Measurements from ENCODE around the gene THOP1.

Gene THOP1

GRCh38 chr19:2766594-2767372 is 18.5 kb upstream of the THOP1 start:
- no peak overlapping the region for H3K4me3 ChIP-seq (ENCODE audit: low read depth, low read length)
- H3K36me3 ChIP-seq, result peaks cover 85% of the 10 kb centered on the region
- H3K4me1 ChIP-seq, result no peaks in the 10 kb centered on the region
- no peak for DNase-seq
- H3K9me3 ChIP-seq, result no peaks in the 10 kb centered on the region
- H3K27me3 ChIP-seq, result no peaks in the 10 kb centered on the region
- TF ChIP-seq CTCF (IDR thresholded peaks at IDR 0.05; ENCODE audit: low read depth, low read length), result no peak

DNA sequence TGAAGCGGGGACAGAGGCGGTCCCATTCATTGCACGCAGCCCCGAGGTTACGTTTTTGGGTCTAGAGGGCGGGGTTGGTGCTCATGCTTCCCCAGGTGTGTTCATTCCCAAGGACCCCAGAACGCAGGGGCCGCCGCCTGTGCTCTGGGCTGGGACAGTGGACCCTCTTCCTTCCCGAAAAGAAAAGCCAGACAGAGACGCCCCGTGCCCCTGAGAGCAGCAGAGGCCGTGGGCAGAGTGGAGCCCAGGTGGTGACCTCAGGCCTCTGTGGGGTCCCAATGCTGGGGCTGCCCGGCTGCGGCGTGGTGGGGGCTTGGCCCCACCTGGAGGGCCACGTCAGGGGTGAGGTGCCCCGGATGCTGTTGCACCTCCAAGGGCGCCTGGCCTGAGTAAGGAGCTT is 17.6 kb upstream of the THOP1 start:
- Histone ChIP-seq H3K4me3 (ENCODE audit: low read depth, low read length) (no peak overlapping the region), H3K9me3 (no peaks in the 10 kb centered on the region), H3K36me3 (peaks cover 83% of the 10 kb centered on the region), H3K27me3 (no peaks in the 10 kb centered on the region), H3K4me1 (no peaks in the 10 kb centered on the region)
- DNase-seq, result no peak
- no peak for TF ChIP-seq CTCF (IDR thresholded peaks at IDR 0.05; ENCODE audit: low read depth, low read length)

DNA sequence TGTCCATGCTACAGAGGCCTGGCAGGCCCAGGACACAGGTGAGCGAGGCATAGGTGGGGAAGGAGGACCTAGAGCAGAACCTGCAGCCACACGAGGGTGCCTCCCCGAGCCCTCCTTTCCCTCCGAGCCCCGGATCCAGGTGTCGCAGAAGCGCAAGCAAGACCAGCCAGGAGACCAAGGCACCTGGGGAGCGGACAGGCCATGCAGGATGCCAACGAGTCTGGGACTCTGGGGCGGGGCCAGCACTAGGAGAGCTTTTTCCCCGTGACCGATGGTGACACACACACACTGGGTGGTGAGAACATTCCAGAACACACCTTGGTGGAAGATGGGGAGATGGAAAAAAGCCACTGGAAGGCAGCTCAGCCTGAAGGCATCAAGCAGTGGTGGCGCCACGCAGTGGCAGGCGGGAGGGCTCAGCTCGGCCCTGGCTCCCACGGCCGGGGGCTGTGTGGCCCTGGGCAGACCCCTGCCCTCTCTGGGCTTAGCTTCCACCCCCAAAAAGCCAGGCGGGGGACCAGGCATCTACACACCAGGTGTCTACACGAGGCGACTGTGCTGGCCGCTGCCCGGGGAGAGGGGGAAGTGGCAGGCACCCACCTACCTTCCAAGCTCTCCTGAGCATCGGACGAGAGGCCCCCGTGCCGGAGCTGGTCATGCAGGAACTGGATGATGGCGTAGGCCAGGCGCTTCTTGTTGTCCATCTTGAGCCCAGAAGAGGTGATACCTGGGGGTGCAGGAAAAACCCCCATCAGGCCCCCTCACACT is 16.8 kb upstream of the THOP1 start:
- H3K9me3 ChIP-seq, result no peaks in the 10 kb centered on the region
- H3K4me3 ChIP-seq (ENCODE audit: low read depth, low read length), result no peak overlapping the region
- no peaks in the 10 kb centered on the region for H3K27me3 ChIP-seq
- no peak for TF ChIP-seq CTCF (IDR thresholded peaks at IDR 0.05; ENCODE audit: low read depth, low read length)
- no peak for DNase-seq
- no peaks in the 10 kb centered on the region for H3K4me1 ChIP-seq
- H3K36me3 ChIP-seq, result peaks cover 75% of the 10 kb centered on the region

DNA sequence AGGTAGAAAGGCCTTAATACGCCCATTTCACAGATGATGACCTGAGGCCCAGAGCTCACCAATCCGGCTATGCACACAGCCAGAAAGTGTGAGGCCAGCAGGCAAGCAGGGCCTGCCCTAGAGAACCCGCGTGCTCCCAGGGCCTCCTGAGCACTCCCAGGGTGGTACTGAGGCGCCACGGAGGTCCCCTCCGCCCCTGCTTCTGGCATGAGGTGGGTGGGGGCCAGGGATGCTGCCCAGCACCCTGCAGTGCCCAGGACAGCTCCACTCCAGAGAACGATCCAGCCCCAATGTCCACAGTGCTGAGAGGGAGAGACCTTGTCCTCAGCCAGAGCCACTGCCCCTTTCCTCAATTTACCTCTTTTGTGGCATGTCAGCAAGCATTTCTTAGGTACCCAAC is 16.1 kb upstream of the THOP1 start:
- H3K9me3 ChIP-seq, result no peaks in the 10 kb centered on the region
- H3K27me3 ChIP-seq, result no peaks in the 10 kb centered on the region
- no peak overlapping the region for H3K4me3 ChIP-seq (ENCODE audit: low read depth, low read length)
- no peaks in the 10 kb centered on the region for H3K4me1 ChIP-seq
- no peak for TF ChIP-seq CTCF (IDR thresholded peaks at IDR 0.05; ENCODE audit: low read depth, low read length)
- H3K36me3 ChIP-seq, result peaks cover 68% of the 10 kb centered on the region
- no peak for DNase-seq

DNA sequence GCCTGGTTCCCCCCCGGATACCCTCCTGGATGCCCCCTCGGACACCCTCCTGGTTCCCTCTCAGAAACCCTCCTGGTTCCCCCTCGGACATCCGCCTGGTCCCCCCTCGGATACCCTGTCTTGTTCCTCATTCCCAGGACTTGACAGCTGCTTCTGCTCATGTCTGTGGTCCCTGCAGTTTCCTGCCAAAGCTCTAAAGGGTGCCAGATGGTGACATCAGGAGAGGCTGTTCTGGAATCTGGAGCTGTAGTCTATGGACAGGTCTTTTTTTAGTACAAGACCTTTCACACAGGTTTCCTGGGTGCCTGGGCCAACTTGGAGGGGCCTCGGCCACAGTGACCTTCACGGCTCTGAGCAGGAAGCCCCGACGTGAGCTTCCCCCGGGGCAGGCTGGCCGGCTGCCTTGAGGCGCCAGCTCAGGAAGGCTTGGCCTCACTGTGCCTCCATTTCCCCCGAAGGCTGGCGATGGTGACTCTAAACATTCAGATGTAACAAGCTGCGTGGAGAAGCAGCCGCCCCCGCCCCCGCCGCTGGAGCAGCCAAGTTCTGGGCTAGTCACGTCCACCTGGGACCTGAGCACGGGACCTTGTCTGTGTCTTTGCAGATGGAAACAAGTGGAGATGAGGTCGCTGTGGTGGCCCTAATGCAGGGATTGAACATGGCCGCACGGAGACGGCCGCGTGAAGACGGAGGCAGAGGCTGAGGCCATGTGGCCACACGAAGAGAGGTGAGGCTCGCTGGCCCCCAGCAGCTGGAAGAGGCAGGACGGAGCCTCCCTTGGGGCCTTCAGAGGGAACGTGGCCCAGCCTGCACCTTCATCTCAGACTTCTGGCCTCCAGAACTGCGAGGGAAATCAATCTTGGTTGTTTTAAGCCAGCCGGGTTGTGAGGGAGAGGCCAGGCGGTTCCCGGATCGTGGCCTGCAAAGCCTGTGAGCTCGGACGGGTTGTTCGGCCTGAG is 15.0 kb upstream of the THOP1 start:
- no peak overlapping the region for H3K4me3 ChIP-seq (ENCODE audit: low read depth, low read length)
- no peak for TF ChIP-seq CTCF (IDR thresholded peaks at IDR 0.05; ENCODE audit: low read depth, low read length)
- H3K27me3 ChIP-seq, result no peaks in the 10 kb centered on the region
- DNase-seq, result no peak
- no peaks in the 10 kb centered on the region for H3K4me1 ChIP-seq
- H3K36me3 ChIP-seq, result peaks cover 57% of the 10 kb centered on the region
- H3K9me3 ChIP-seq, result no peaks in the 10 kb centered on the region

Measured in BE2C (cell line).